HG02970 (cell line): ENCODE data around the gene WRAP73.
A peak's percentile ranks its signal among the peaks of the same experiment; 100 is the strongest.

Experiments used
- ATAC-seq: cut with Tn5 transposase; IDR thresholded peaks from one replicate; pipeline ENCODE4 v1.9.1; 2021; ENCODE audit warnings: mild to moderate bottlenecking, moderate library complexity, moderate number of reproducible peaks; ENCODE audit not compliant: unreplicated experiment, low FRiP score

Gene WRAP73

DNA sequence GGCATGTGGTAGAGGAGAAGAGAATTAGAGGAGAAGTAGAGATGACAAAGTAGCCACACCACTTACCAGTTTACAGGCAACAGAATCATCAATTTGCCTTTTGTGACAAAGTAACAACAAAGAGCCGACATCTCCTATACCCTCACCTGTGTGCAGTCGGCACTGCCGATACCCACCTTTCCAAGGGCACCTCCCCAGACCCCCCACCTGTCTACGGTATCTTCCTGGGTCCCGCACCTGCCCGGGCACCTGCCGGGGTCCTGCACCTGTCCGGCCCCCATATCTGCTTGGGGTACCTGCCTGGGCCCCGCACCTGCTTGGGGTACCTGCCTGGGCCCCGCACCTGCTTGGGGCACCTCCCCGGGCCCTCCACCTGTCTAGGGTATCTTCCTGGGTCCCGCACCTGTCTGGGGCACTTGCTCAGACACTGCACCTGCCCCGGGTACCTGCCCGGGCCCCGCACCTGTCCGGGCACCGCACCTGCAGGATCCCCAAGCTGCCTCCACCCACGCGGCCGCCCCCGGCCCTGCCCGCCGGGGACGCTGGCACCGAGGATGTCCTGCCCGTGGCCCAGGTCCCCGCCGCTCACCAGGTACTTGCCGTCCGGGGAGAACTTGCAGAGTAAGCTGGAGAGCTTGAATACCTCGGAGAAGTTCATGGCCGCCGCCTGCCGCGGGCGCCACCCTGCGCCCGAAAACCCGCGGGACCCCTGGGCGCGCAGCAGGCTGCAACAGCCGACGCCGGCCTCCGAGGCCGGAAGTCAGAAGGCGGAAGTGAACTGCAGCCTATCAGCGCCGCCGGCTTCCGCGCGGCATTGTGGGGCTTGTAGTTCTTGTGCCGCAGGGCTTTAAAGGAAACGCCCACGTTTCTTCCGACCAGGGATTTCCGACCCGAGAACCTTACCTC, at the start of gene WRAP73:
TSS of gene WRAP73 (minus strand) at position 762 of the 906 bp plus-strand sequence. CDS start at position 658, 104 bp downstream.
- ATAC-seq = peak; percentile 74

DNA sequence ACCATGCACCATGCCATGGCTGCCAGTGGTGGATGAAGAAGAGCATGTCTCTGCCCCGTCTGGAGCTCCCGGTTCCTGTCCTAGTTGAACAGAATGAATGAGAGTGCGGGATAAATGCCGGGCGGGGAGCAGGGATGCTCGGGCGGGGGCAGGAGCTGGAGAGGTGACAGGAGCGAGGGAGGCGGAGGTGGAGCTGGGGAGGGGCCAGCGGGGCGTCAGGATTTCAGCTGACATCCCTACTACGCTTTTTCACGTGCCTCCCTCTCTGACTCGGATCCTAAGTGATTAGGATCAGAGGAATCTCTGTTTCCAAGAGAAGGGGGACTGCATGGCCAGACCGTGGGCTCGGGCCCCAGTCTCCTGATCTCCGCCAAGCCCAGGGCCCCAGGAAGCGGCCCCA, 49.7 kb upstream of the WRAP73 start:
- no peak for ATAC-seq

- ATAC-seq = no peak
Measured at GRCh38 chr1:3698660-3699408, 48.9 kb upstream of the WRAP73 start.

- no peak for ATAC-seq
Measured at GRCh38 chr1:3697810-3698209, 47.9 kb upstream of the WRAP73 start.

- ATAC-seq = no peak
Measured at GRCh38 chr1:3697104-3697503, 47.2 kb upstream of the WRAP73 start.

DNA sequence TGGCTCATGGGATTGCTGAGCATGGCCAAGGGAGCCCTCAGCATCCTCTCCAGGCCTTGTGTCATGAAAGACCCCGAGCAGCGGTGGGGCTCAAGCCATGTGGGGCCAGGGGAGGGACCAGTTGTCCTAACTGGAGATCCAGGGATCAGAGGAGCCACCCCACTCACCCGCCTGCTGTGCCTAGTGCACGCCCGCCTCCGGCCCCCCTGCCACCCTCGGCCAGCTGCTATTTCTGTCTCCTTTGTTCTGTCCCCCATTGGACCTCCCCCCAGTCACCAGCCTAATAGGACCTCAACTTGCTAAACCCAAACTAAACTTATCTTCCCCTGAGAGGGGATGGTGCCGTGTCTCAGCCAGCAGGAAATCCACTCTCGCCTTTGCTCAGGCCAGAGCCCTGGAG, 46.8 kb upstream of the WRAP73 start:
- no peak for ATAC-seq

DNA sequence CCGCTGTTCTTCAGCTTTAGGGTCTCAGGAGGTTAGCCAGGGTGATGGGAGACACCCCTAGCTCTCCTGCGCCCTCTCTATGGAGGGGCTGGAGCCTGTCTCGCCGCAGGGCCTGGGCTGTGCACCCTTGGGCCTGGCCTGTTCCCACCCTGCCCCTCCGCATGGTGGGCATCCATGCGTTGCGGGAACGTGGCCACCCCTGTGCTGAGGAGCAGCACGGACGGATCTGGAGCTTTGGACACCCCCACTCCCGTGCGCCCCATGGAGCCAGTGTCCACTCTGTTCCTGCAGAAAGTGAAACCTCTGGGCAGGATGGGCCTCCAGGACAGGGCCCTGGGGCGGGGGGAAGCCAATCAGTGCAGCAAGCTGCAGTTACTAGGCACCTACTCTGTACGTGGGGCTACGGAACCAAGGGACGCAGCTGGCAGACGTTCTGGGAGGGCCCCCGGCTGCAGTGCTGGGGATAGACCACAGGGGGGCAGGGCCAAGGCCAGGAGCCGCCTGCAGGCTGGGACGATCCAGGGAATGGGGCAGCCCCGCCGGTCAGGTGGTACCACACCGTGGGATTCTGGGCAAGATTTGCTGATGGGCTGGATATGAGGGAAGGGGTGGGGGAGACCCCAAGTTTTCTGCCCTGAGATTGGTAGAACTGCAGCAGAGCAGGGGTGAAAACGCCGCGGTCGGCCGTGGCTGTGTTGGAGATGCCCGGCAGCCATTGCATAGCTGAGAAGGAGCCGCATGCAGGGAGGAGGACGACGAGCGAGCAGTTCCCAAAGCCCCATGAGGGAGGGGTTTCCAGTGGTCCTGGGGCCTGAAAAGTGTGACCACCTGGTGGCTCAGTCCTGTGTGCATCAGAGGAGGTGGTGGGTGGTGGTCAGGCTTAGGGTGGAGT, 45.7 kb upstream of the WRAP73 start:
- ATAC-seq = no peak

- ATAC-seq = no peak
Measured at GRCh38 chr1:3693321-3693720, 43.4 kb upstream of the WRAP73 start.

- ATAC-seq = no peak
Measured at GRCh38 chr1:3692598-3692997, 42.7 kb upstream of the WRAP73 start.

DNA sequence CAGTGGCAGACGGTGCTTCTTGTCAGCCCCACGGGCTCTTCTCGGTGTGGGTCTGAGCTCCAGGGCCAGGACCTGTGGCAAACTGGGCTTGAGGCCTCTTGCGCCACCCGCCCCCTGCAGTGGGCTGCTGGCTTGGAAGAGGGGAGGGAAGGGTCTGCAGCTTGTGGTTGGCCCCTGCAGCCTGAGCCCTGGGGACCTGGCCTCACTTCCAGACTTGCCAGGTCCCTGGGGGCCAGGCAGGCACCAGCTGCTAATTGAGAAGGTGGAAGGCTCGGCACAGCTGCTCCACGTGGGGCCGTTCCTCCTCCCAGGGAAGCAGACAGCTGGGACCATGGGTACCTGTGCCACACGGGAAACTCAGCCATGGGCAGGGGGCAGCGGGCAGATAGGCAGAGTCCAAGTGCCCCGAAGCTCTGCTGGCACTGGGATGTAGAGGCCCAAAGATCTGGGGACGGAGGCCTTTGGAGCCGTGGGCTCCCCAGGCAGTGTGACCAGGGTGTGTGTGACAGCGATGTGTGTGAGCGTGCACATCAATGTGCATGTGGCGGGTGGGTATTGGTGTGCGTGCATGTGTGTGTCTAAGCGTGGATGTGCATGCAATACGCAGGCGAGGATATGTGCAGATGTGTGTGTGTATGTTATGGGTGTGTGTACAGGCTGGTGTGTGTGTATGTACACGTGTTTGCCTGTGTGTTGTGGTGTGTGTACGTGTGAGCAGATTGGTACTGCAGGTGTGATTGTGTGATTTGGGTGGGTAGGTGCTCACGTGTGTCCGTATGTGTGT, 41.7 kb upstream of the WRAP73 start:
- ATAC-seq = no peak

GRCh38 chr1:3690282-3691065, 40.6 kb upstream of the WRAP73 start:
- no peak for ATAC-seq

GRCh38 chr1:3689138-3689750, 39.3 kb upstream of the WRAP73 start:
- no peak for ATAC-seq

DNA sequence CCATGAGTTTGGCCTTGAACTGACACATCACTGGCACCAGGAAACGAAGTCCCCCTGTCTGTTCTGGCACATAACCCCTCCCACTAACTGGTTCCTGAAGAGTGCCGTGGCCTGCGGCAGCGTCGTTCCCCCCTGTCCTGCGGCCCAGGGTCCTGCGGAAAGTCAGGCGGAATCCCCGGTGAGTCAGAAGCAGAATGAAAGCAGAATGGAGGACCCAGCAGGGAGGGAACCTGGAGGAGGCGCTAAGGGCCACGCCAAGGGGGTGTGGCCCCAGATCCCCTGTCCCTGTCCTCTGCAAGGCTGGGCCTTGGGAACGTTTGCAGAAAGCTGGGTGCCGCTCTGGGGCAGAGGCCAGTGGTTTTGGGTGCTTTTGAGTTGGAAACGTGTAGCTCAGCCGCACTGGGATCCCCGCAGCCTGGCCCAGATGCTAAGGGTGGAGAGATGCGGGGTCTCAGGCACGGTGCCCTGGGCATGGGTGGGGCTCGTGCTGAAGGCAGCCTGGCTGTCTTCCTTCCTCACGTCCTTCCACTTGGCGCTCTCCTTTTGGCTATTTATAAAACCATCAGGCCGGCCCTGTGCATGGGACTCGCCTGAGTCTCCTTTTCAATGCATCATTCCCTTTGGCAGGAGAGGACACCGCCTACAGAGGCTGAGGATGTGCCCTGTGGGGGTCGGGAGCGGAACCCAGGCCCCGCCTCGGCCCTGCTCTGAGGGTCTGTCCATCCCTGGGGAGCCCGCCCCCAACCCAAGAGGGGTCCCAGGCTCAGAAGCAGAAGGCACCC, 38.6 kb upstream of the WRAP73 start:
- no peak for ATAC-seq

DNA sequence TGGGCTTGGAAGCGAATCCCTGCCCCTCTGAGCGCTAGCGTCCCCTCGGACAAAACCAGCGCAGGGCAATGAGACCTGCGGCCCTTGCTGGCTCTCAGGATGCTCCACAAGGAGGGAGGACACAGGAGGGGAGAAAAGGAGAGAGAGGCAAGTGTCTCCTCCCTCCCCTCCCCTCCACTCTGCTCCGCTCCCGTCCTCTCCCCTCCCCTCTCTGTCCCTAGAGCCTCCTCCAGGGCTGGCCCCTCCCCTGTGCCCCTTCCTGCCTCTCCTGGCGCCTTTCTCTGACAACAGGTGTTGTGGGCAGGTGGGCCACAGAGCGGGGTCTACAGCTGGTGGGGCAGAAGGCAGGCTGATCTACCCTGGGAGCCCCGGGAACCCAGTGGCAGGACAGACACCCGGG, 37.6 kb upstream of the WRAP73 start:
- ATAC-seq = no peak

DNA sequence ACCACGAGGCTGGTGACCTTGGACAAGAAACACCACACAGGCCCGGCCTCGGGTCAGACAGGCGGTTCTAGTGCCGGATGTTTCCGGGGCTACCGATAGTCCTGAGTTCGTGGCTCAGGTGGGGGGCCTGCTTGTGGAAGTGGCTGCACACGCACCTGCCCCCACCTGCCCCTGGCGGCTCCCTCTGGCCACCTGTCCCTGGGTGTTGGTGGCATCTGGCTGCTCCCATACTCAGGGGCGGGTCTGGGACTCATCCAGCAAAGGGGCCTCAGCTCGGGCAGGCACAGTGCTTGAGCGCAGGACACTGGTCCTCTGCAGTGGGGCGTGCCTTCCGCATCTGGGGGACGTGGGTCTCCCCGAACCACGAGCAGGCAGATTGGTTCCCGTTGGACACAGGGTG, 36.0 kb upstream of the WRAP73 start:
- ATAC-seq = no peak

- ATAC-seq = no peak
Measured at GRCh38 chr1:3685222-3685621, 35.3 kb upstream of the WRAP73 start.

DNA sequence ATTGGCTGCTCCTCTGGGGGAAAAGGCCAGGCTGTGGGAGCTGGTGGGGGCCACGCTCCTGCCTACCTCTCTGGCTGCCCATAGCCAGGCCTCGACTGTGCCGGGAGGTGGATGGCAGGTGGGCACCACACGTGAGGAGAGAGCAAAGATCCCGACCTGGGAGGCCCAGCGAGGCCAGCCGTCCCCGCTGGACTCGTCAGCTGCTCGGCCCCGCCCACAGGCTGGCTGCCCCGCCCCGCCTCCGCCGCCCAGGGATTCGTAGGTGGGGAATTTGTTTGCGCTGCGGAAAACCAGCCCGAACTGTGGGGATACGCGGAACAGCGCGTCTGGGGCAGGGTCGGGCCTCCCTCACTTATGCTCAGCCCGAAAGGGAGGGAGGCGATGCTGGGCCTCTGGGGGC, 34.1 kb upstream of the WRAP73 start:
- no peak for ATAC-seq

DNA sequence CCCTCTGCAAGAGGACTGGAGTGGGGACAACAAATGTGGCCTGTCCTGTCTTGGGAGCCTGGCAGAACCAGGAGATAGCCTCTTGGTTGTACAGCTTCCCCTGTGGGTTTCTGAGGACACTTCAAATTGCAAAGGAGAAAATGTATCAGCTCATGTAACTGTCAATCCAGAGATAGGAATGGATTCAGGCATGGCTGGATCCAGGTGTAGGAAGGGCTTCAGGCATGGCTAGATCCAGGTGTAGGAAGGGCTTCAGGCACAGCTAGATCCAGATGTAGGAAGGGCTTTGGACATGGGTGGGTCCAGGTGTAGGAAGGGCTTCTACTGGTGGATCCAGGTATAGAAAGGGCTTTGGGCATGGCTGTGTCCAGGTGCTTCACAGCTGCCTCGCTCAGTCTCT, 33.3 kb upstream of the WRAP73 start:
- no peak for ATAC-seq
